Measurements from ENCODE around the gene RNF130.

RNF130 gene

GRCh38 chr5:179919487-179920060, 152.0 kb downstream of the RNF130 start:
- DNase-seq, result no peak
- Histone ChIP-seq H3K27me3 (no peaks in the 10 kb centered on the region), H3K4me1 (no peaks in the 10 kb centered on the region), H3K36me3 (no peaks in the 10 kb centered on the region), H3K9me3 (no peaks in the 10 kb centered on the region), H3K27ac (no peak overlapping the region), H3K4me3 (no peak overlapping the region)
- intact Hi-C loops (cut with DNase I; ENCODE audit: low total_unique reads), result no loop called here
- no peak for TF ChIP-seq CTCF (IDR thresholded peaks at IDR 0.05)

DNA sequence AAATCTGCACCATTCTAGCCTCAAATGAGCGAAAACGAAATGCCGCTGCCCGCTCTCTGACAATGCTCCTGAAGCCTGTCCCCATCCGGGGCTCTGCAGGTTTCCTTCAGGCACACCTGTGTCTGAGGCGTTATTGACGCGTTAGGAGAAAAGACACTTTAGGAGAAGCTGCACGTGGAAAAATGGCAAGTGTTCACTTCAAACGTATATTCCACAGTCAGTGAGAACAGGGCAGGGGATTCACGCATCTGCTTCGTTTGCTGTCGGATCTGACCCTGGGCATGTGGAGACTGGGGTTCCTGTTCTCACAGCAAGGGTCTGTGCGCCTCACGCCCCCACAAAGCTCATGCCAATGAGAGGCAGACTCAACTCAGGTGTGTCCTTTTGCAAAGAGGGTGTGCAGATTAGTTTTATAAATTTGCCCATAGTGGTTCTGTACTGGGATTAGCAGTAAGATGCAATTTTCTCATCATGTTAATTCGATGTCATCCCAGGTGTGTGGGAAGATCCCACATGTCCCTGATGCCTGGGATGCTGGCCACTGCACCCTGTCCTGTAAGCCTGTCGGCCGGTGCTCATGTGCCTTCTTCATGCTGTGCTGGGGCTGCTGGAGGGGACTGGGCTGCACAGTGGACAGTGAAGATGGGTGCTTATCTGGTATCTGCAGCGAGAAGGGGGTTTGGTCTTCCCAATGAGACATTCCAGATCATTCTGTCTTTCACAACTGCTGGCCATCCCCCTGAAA, 152.6 kb downstream of the RNF130 start:
- Histone ChIP-seq H3K27ac (no peak overlapping the region), H3K9me3 (no peaks in the 10 kb centered on the region), H3K4me3 (no peak overlapping the region), H3K36me3 (no peaks in the 10 kb centered on the region), H3K27me3 (no peaks in the 10 kb centered on the region), H3K4me1 (peaks cover 0 to 2% (median 0%) of the 10 kb centered on the region in 4 donors)
- no peak for DNase-seq
- intact Hi-C loops (cut with DNase I; ENCODE audit: low total_unique reads), result no loop called here
- no peak for TF ChIP-seq CTCF (IDR thresholded peaks at IDR 0.05)

DNA sequence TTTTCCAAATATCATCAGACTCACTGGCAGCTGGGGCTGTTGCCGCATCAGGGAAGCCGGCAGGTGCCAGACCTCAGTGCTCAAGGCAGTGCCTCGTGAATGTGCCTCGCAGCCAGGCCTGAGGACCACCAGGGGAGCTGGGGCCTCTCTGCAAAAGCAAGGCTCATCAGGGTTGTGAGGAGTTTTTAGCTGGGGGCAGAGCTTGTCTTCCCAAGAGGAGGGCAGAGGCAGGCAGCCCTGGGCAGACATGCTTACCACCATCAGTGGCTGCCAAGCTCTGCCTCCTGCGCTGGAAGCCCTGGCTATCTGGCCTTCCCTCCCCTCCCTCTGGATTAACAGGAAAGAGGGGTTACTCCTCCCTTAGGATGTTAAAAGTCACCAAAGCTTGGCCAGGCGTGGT, 155.0 kb downstream of the RNF130 start:
- H3K27me3 ChIP-seq, result no peaks in the 10 kb centered on the region
- intact Hi-C loops (cut with DNase I; ENCODE audit: low total_unique reads), result no loop called here
- no peaks in the 10 kb centered on the region for H3K9me3 ChIP-seq
- no peak for TF ChIP-seq CTCF (IDR thresholded peaks at IDR 0.05)
- H3K27ac ChIP-seq, result no peak overlapping the region
- no peak for DNase-seq
- peaks cover 0 to 7% (median 0%) of the 10 kb centered on the region in 4 donors for H3K4me1 ChIP-seq
- no peak overlapping the region for H3K4me3 ChIP-seq
- no peaks in the 10 kb centered on the region for H3K36me3 ChIP-seq

GRCh38 chr5:179915406-179915935, 156.1 kb downstream of the RNF130 start:
- intact Hi-C loops (cut with DNase I; ENCODE audit: low total_unique reads), result no loop called here
- Histone ChIP-seq H3K9me3 (no peaks in the 10 kb centered on the region), H3K27me3 (no peaks in the 10 kb centered on the region), H3K27ac (no peak overlapping the region), H3K4me1 (peaks cover 0 to 7% (median 0%) of the 10 kb centered on the region in 4 donors), H3K4me3 (no peak overlapping the region), H3K36me3 (no peaks in the 10 kb centered on the region)
- no peak for DNase-seq
- no peak for TF ChIP-seq CTCF (IDR thresholded peaks at IDR 0.05)

DNA sequence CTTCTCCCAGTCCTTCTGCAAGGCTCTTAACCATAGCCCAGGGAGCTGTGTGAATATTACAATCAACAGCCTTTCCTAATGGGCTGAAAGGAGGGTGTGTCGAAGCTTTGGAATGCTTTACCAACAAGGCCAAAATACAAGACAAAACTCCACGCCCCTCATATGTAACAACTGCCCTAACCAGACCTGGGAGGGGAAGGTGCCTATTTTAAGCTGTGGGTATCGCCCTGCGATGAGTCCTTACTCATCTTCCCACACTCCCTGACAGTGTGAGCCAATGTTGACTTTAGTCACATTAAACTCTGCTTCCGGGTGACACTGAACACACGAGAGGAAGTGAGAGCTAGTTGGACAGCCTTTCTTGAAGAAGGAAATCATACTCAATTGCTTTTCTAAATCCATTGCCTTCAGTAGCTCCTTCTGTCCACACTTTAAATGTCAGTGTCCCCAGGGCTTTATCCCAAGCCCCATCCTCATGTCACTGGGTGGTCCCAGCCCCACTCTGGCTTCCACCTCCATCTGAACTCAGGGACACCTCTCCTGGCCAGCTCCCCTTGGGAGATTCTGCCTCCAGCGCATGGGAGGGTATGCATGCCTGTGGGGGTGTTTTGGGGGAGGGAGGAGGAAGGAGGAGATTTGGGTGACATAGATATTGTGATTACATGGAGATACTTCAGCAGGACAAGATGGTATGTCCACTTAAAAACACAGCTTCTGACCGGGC, 157.4 kb downstream of the RNF130 start:
- intact Hi-C loops (cut with DNase I; ENCODE audit: low total_unique reads), result no loop called here
- Histone ChIP-seq H3K9me3 (no peaks in the 10 kb centered on the region), H3K27ac (no peak overlapping the region), H3K36me3 (no peaks in the 10 kb centered on the region), H3K4me3 (no peak overlapping the region), H3K27me3 (no peaks in the 10 kb centered on the region), H3K4me1 (peaks cover 0 to 7% (median 0%) of the 10 kb centered on the region in 4 donors)
- TF ChIP-seq CTCF (IDR thresholded peaks at IDR 0.05), result no peak
- DNase-seq, result no peak

Measured in tibial artery (tissue), 4 donors.